K562 (cell line): Measurements from ENCODE around the gene GCN1. TPM values are rescaled to one million over a fixed set of nuclear protein-coding genes. Genes with fewer than 3 reads are reported as not detected.

Experiments
- ATAC-seq: fragments of 200-7000 bp; cut with Tn5 transposase; 3 replicates; pipeline ENCODE4 v1.9.1; 2020; ENCODE audit warnings: moderate library complexity
- BruUV-seq: library from RNA; stranded (reverse); fragments of 400-500 nt; replicated peaks from 2 replicates; lab custom pipeline; 2021; lab: Mats Ljungman, UMichigan
- CTCF ChIA-PET: fragments of 300-600 bp; formaldehyde crosslinking; extraction: SDS; loops from one replicate; lab custom pipeline; 2021; ENCODE audit warnings: low intra/inter-chr PET ratio; lab: Yijun Ruan, JAX
- POLR2A ChIA-PET: fragments of 300-600, 350-650 bp; sonication (Branson Sonifier 250); formaldehyde crosslinking; extraction: SDS; loops from one replicate; lab custom pipeline; 2021; ENCODE audit warnings: antibody characterized with exemption, inconsistent platforms; lab: Yijun Ruan, JAX
- DNase-seq, 4 experiments: peaks; one replicate each; pipeline versions ENCODE4 v3.0.0 to v3.0.0-alpha.2; 2011 to 2018; ENCODE audit warnings: low spot score in 3 of 4, mixed read lengths in 3 of 4; ENCODE audit errors: extremely low read depth in 1 of 4
- FAIRE-seq: peaks from 2 replicates; lab custom pipeline; 2011; peaks lifted over from hg19 to GRCh38; lab: Jason Lieb, UNC
- H2AFZ ChIP-seq: 2 replicates; pipeline ENCODE4 v1.6.0; 2011; ENCODE audit warnings: low read depth, low read length, control low read depth, inconsistent platforms
- H3K27ac ChIP-seq: fragments of 200-600 bp; 3 replicates; pipeline ENCODE4 v1.8.0; 2011; ENCODE audit warnings: low read depth, mild to moderate bottlenecking, control low read depth, inconsistent platforms, low read length, moderate library complexity, mixed read lengths; ENCODE audit errors: extremely low read depth
- H3K27me3 ChIP-seq, 2 experiments: fragments of 300-600 bp in 1 of 2; 2 replicates in 1 of 2; 3 replicates in 1 of 2; pipeline versions ENCODE4 v1.6.0 to v1.8.0; 2011; ENCODE audit warnings: inconsistent platforms in 2 of 2, low read length in 2 of 2, mild to moderate bottlenecking in 1 of 2, mixed read lengths in 1 of 2, moderate library complexity in 1 of 2; ENCODE audit not compliant: control insufficient read depth in 2 of 2, insufficient read depth in 2 of 2
- H3K36me3 ChIP-seq: fragments of 300-600 bp; 3 replicates; pipeline ENCODE4 v1.8.0; 2011; ENCODE audit warnings: mild to moderate bottlenecking, low read length, inconsistent platforms; ENCODE audit not compliant: control insufficient read depth, insufficient read depth
- H3K4me1 ChIP-seq, 2 experiments: fragments of 200-600 bp in 1 of 2; replicated peaks in 1 of 2; 2 replicates in 1 of 2; 3 replicates in 1 of 2; pipeline versions ENCODE4 v1.5.1 to v1.8.0; 2011; ENCODE audit warnings: inconsistent platforms in 2 of 2, low read length in 2 of 2, mild to moderate bottlenecking in 1 of 2, mixed read lengths in 1 of 2, moderate library complexity in 1 of 2; ENCODE audit not compliant: control insufficient read depth in 2 of 2, insufficient read depth in 2 of 2
- H3K4me2 ChIP-seq: 2 replicates; pipeline ENCODE4 v1.6.1; 2011; ENCODE audit warnings: low read length, control low read depth, inconsistent platforms, mixed read lengths; ENCODE audit not compliant: insufficient read depth
- H3K4me3 ChIP-seq: fragments of 200-600 bp; sonication (generic), shearing (Covaris generic); 2 replicates; pipeline ENCODE4 v1.5.1; 2016; ENCODE audit warnings: control low read depth, inconsistent platforms
- H3K79me2 ChIP-seq: fragments of 200-600 bp; 3 replicates; pipeline ENCODE4 v1.8.0; 2011; ENCODE audit warnings: low read length, inconsistent platforms; ENCODE audit not compliant: control insufficient read depth, insufficient read depth
- H3K9ac ChIP-seq, 2 experiments: 2 replicates each; pipeline versions ENCODE4 v1.6.0 to v1.6.1; 2011; ENCODE audit warnings: low read depth in 2 of 2, low read length in 2 of 2, control low read depth in 1 of 2, inconsistent platforms in 1 of 2, mild to moderate bottlenecking in 1 of 2, mixed read lengths in 1 of 2; ENCODE audit not compliant: insufficient read depth in 1 of 2
- H3K9me1 ChIP-seq: one replicate; pipeline ENCODE4 v1.6.0; 2011; ENCODE audit warnings: inconsistent platforms, mild to moderate bottlenecking, low read length, moderate library complexity; ENCODE audit not compliant: control insufficient read depth, insufficient read depth
- H3K9me3 ChIP-seq: replicated peaks from 2 replicates; pipeline ENCODE4 v1.5.1; 2011; ENCODE audit warnings: low read depth, low read length, inconsistent platforms; ENCODE audit not compliant: control insufficient read depth, insufficient read depth
- H4K20me1 ChIP-seq: replicated peaks from 2 replicates; pipeline ENCODE4 v1.6.1; 2011; ENCODE audit warnings: low read length, inconsistent platforms, mixed read lengths; ENCODE audit not compliant: control insufficient read depth, insufficient read depth
- ARHGAP35 ChIP-seq: fragments of 450-650 bp; IDR thresholded peaks from 2 replicates; pipeline ENCODE4 v1.6.1; 2018; ENCODE audit not compliant: partially characterized antibody
- ARID3B ChIP-seq: fragments of 250-450 bp; sonication (Bioruptor Pico); IDR thresholded peaks from 2 replicates; pipeline ENCODE4 v1.4.0; 2020; ENCODE audit warnings: borderline replicate concordance
- ETV5 ChIP-seq: sonication (generic); formaldehyde crosslinking; IDR thresholded peaks from 2 replicates; pipeline ENCODE4 v1.4.0; 2020; ENCODE audit warnings: low read depth, mild to moderate bottlenecking, missing genetic modification reagents
- FOXP1 ChIP-seq: sonication (generic); formaldehyde crosslinking; IDR thresholded peaks from 2 replicates; pipeline ENCODE4 v1.8.0; 2022; ENCODE audit warnings: mild to moderate bottlenecking, missing genetic modification reagents
- NR2C1 ChIP-seq, 2 experiments: fragments of 450-650 bp; IDR thresholded peaks; 2 replicates each; pipeline ENCODE4 v1.6.1; 2017; ENCODE audit warnings: mild to moderate bottlenecking in 2 of 2, antibody characterized with exemption in 1 of 2, inconsistent platforms in 1 of 2, missing compliant biosample characterization in 1 of 2, missing genetic modification characterization in 1 of 2
- RBM14 ChIP-seq: fragments of 200-400 bp; formaldehyde crosslinking; IDR thresholded peaks from 2 replicates; pipeline ENCODE4 v1.6.1; 2018; ENCODE audit warnings: low read depth, mild to moderate bottlenecking, low read length, moderate library complexity, borderline replicate concordance; ENCODE audit not compliant: insufficient read depth
- TRIM25 ChIP-seq: fragments of 450-650 bp; IDR thresholded peaks from 2 replicates; pipeline ENCODE4 v1.7.0; 2016; ENCODE audit warnings: borderline replicate concordance
- USF1 ChIP-seq: sonication (generic); formaldehyde crosslinking; IDR thresholded peaks from 2 replicates; pipeline ENCODE4 v1.9.0; 2022; ENCODE audit warnings: mild to moderate bottlenecking, missing genetic modification reagents
- ZBTB1 ChIP-seq: sonication (generic); formaldehyde crosslinking; IDR thresholded peaks from 2 replicates; pipeline ENCODE4 v1.8.1; 2023; ENCODE audit warnings: missing genetic modification reagents, low read depth, mild to moderate bottlenecking, borderline replicate concordance
- ZNF398 ChIP-seq: fragments of 250-450 bp; sonication (Bioruptor Pico); IDR thresholded peaks from 2 replicates; pipeline ENCODE4 v1.8.0; 2021; ENCODE audit warnings: moderate library complexity, mild to moderate bottlenecking, inconsistent platforms
- ZNF830 ChIP-seq: fragments of 250-450 bp; sonication (Bioruptor Pico); IDR thresholded peaks from 2 replicates; pipeline ENCODE4 v1.5.0; 2021; ENCODE audit warnings: mild to moderate bottlenecking
- WGBS: fragments of 100-300 bp; shearing (Covaris generic); methylation state at CpG from one replicate; pipeline ENCODE4 v1.1.6; 2016; ENCODE audit warnings: low coverage, mixed read lengths; ENCODE audit not compliant: insufficient coverage; ENCODE audit errors: missing lambda C conversion rate; 5-methylcytosine and 5-hydroxymethylcytosine counted together
- in situ Hi-C: fragments of 300-500 bp; cut with MboI; formaldehyde crosslinking; loops from 4 replicates; pipeline ENCODE4 v1.15.0; 2018; ENCODE audit warnings: inconsistent platforms, mixed read lengths
- intact Hi-C: fragments of 100-400 bp; cut with micrococcal nuclease; formaldehyde crosslinking; loops from 2 replicates; pipeline ENCODE4 v1.14.2; 2022
- polyA plus RNA-seq, 8 experiments: library from polyadenylated mRNA; depleted of rRNA in 4 of 8; stranded (reverse) in 5 of 8; unstranded in 3 of 8; fragments of >200 nt; fragmentation: Nextera tagmentation in 2 of 8; fragmentation: Illumina TruSeq in 1 of 8; extraction: Ambion mirVana in 2 of 8; extraction: Trizol in 1 of 8; gene quantifications; 2 replicates each; pipeline versions ENCODE4 v1.2.1 to v1.2.3, GENCODE V29; 2011 to 2014; ENCODE audit warnings: inconsistent platforms in 1 of 8, missing spikeins in 1 of 8
- total RNA-seq, 7 experiments: library from RNA; depleted of rRNA in 6 of 7; stranded (reverse); fragments of >200 nt in 6 of 7; fragmentation: Illumina TruSeq in 2 of 7; extraction: Trizol in 2 of 7; gene quantifications; 2 replicates each; pipeline versions ENCODE4 v1.2.1 to v1.2.3, GENCODE V29; 2011 to 2021; ENCODE audit warnings: low replicate concordance in 1 of 7

The GCN1 gene
- total and polyA plus RNA-seq, 9 of the 15 experiments (the other 6 are each of a cell fraction or from before 2014, with no cell fraction given), result 11.9 to 190 (median 51.7) TPM

- Histone ChIP-seq H3K9ac (no peak overlapping the region), H3K4me2 (no peak overlapping the region), H3K27ac (no peak overlapping the region), H3K4me3 (no peak overlapping the region), H3K27me3 (peaks cover 31 to 70% of the 10 kb centered on the region in 2 experiments; a peak in 3 of 5 replicates), H4K20me1 (no peaks in the 10 kb centered on the region), H3K9me3 (no peaks in the 10 kb centered on the region), H3K79me2 (no peaks in the 10 kb centered on the region), H3K36me3 (no peaks in the 10 kb centered on the region), H2AFZ (no peak overlapping the region), H3K4me1 (no peaks in the 10 kb centered on the region), H3K9me1 (no peaks in the 10 kb centered on the region)
- ATAC-seq (no peak), DNase-seq (no peak), FAIRE-seq (no peak)
- WGBS, result 3% methylated on average over 6 of the region's 6 CpGs
- POLR2A ChIA-PET, result no interaction called here
- CTCF ChIA-PET, result no interaction called here
- in situ Hi-C loops (no loop called here), intact Hi-C loops (no loop called here)
- no TSS peak for BruUV-seq
- TF ChIP-seq ETV5 (no peak), ZNF830 (CRISPR knock-in tag) (no peak), USF1 (CRISPR knock-in tag) (no peak), TRIM25 (no peak), ZNF398 (no peak), RBM14 (no peak), ARID3B (no peak), ZBTB1 (CRISPR knock-in tag) (no peak), FOXP1 (CRISPR knock-in tag) (no peak), NR2C1 (IDR thresholded peaks at IDR 0.05) (no peak), NR2C1 (tag; IDR thresholded peaks at IDR 0.05) (no peak), ARHGAP35 (no peak)
Observed at GRCh38 chr12:120077260-120077659, 117.3 kb downstream of the GCN1 start.
